SIG-M5 (cell line): ENCODE results near the gene FASTKD3.
"Not testable (repeated sequence)": the region's sequence is repeated elsewhere in the genome, so short reads cannot be mapped to it uniquely, and the experiment has no call there.

ENCODE experiments used
- DNase-seq: peaks from one replicate; lab custom pipeline; 2025; lab: John Stamatoyannopoulos, UW

Gene FASTKD3

GRCh38 chr5:7868773-7869473, at the start of gene FASTKD3, which contains the start of gene MTRR:
Gene FASTKD3 (minus strand): TSS chr5:7869031. CDS start chr5:7868083, 948 bp downstream.
Gene MTRR (plus strand): TSS chr5:7869148. CDS start chr5:7870795, 1,647 bp downstream.
- DNase-seq: peak; percentile 41

DNA sequence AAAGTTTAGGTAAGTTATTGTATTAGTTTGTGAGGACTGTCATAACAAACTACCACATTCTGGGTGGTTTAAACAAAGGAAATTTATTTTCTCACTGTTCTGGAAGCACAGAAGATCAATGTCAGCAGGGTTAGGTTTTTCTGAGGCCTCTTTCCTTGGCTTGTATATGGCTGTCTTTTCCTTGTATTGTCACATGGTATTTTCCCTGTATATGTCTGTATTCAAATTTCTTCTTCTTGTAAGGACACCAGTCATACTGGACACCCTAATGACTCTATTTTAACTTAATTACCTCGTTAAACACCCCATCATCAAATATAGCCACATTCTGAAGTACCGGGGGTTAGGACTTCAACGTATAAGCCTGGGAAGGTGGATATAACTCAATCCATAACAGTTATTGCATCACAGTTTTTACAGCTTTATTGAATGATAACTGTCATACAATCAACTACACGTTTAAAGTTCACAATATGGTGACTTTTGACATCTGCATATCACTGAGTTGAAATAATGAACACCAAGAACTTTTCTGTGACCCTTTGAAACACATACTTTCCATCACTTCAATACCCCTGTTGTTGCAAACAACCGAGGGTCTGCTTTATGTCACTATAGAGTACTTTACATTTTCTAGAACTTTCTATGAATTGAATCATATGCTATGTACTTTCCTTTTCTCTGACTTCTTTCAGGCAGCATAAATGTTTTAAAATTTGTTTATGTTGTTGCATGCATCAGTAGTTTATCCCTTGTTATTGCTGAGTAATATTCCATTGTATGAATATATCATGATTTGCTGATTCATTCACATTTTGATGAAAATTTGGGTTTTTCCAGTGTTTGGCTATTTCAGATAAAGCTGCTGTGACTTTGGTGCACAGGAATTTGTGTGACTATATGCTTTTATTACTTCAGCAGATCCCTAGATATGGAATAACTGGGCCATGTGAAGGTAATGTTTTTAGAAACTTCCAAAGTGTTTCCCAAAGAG, 48.6 kb upstream of the FASTKD3 start:
- no peak for DNase-seq

GRCh38 chr5:7916171-7916804, 47.5 kb upstream of the FASTKD3 start:
- no peak for DNase-seq

GRCh38 chr5:7911429-7911771, 42.6 kb upstream of the FASTKD3 start:
- DNase-seq: not testable (repeated sequence)

- no peak for DNase-seq
These were observed 42.1 kb upstream of the FASTKD3 start for GRCh38 chr5:7910738-7911428.

GRCh38 chr5:7908317-7908716, 39.5 kb upstream of the FASTKD3 start:
- no peak for DNase-seq

- no peak for DNase-seq
These were observed 38.8 kb upstream of the FASTKD3 start for GRCh38 chr5:7907612-7908011.

DNA sequence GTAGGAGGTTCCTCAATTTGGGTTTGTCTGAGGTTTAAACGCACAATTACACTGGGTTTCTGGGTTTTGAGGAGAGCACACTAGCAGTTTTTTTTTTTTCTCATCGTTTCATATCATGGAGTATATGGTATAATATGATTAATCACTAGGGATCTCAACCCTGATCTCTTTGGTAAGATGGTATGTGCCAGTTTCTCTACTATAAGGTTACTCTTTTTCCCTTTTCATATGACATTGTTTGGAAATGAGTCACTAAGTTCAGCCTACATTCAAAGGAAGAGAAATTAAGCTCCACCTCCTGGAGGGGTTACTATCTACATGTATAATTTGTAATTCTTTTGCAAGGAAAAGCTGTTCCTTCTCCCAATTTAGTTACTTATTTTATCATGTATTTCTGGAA, 35.3 kb upstream of the FASTKD3 start:
- DNase-seq: no peak

- DNase-seq: no peak
These were observed 34.1 kb upstream of the FASTKD3 start for GRCh38 chr5:7902666-7903625.

- DNase-seq: no peak
These were observed 33.4 kb upstream of the FASTKD3 start for GRCh38 chr5:7902201-7902600.

GRCh38 chr5:7897014-7897600, 28.3 kb upstream of the FASTKD3 start:
- DNase-seq: no peak

GRCh38 chr5:7894860-7895259, 26.0 kb upstream of the FASTKD3 start:
- DNase-seq: no peak

DNA sequence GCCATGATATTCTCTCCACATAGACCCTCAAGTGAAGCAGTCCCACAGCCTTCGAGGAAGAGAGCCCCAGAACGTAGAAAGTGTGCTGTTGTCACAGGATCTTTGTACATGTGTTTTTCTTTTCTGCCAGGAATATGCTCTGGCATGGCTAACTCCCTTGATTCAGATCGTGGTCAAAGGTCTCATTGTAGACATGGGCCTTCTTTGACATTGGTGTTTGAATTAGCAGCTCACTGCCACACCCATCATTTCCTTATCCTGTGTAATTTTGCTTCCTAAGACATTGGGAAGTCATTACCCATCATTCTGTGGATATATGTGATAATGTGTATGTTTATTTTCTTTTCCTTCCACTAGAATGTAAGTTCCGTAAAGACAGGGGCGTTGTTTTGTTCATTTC, 25.6 kb upstream of the FASTKD3 start:
- no peak for DNase-seq

- DNase-seq: no peak
These were observed 20.1 kb upstream of the FASTKD3 start for GRCh38 chr5:7888901-7889300.

DNA sequence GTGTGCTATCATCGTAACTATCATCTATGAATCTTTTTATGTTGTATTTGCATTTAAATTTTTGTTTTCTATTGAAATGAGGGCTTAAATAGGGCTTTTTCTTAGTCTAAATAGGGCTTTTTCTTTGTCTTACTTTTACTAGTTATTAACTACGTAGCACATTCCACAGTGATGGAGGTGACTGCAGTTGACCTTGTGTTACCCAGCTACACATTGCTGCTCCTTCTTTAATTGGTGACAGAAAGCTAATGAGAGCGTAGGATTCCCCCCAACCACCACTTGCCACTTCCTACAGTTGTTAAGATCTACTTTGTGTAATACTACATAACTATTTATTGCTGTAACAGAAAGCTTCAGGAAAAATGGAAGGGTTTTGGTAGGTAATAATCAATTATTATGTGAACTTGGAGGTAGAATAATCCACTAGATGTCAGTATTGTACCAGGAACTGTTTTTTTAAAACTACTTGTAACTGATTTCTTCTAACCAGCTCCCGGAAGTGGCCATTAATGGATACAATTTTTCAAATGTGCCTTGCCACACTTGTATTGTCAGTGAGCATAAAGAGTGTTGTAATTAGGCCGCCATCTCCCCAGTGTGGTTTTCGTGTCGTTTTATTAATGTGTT, 18.1 kb upstream of the FASTKD3 start:
- no peak for DNase-seq

GRCh38 chr5:7884491-7885267, 15.8 kb upstream of the FASTKD3 start:
- DNase-seq: no peak

DNA sequence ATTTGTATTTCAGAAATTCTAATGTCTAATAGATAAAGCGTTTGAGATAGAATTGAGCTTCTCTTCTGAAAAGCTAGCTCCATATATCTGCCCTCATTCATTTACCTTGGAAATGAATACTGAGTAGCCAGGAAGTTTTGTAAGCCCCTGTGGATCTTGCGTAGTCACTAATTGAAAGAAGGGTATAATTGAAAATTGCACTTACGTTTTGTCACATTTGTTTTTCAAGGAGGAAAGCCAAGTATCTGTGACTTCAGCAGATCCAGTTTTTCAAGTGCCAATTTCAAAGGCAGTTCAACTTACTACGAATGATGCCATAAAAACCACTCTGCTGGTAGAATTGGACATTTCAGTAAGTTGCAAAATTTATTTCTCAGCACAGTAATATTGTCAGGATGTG, 14.1 kb upstream of the FASTKD3 start:
- DNase-seq: no peak

GRCh38 chr5:7881816-7882215, 13.0 kb upstream of the FASTKD3 start:
- no peak for DNase-seq

DNA sequence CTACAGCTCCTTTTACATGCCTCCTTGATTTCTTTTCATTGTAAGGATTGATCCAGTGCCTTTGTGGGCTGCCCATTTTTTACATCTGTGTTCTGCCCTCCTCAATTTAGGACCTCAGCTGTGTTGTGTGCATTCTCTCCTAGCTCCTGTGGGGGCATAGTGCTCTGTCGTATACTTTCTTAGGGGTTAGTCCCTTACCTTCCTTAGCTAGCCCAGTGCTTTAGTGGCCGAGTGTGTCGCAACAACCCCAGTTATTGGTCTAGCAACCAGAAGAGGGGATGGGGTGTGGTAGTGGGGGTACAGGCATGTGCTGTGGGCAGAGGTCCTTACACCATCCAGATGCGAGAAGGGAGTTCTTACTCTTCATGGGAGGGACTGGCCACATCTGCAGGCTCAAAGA, 12.3 kb upstream of the FASTKD3 start:
- no peak for DNase-seq
